ENCODE data around the gene RUNDC3A. TPM values are rescaled to one million over a fixed set of nuclear protein-coding genes. Genes with fewer than 3 reads are reported as not detected.

The RUNDC3A gene
- total RNA-seq, 1 donor from 2014 or later = 0.64 TPM

DNA sequence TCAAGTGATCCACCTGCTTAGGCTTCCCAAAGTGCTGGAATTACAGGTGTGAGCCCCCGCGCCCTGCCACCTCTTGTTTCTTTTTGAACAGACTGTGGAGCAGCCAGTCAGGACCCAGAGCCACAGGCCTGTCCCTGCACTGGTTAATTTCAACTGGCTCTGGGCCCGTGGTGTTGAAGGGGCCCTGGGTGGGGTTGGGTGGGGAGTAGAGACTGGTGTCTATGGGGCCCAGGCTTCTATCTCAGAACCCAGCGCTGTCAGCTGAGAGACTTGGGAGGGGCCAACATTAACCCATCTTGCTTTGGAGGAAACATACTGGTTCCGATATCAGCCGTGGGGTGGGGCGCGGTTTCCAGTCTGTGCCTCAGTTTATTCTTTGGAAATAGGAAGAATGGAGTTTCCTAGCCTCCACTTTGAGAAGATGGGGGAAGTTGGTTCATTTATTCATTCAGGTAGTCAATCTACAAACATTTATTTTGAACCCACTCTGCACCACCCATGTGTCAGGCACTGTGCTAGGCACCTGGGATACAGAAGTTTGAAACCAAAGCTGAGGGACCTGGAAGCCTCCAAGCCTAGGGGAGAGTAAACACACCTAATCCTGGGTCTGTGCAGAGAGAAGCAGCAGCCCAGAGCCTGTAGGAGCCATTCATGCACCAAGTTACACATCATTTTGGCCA lies 24.9 kb upstream of the RUNDC3A start:
- intact Hi-C loops (cut with micrococcal nuclease) = no loop called here

DNA sequence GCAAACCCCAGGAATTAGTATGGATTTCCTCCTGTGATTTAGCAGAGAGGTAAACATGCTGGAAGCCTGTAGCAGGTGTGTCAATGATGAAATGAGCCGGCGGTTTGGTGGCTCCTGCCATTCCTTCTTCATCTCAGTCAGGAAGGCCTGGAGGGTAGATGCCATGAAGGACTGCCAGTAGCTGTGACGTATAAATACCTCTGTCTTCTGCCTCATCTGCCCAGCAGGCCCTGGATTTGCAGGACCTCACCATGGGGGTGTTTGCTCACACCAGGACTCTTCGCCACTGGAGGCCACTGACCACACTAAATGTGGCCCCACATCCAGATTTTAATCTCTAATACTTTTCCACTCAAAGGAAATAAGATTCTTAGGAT lies 24.4 kb upstream of the RUNDC3A start:
- intact Hi-C loops (cut with micrococcal nuclease) = no loop called here

DNA sequence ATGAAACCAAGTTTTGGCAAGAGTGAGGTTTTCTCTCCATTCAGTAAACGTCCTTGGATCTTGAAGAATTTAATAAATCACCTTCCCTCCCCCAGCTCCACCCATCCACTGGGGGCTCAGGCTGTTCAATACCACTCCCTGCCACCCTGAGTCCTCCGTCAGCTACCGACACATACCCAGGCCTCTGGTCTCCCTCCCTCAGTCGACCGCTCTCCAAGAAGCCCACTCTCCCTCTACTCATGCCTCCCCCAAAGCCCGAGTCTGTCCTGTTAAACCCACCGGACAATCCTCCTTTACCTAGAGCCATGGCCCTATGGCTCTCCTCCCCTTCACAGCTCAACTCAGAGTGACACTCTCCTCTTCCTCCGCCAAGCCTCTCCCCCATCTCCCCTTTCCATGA lies 20.8 kb upstream of the RUNDC3A start:
- intact Hi-C loops (cut with micrococcal nuclease) = no loop called here

GRCh38 chr17:44293509-44294226 lies 14.7 kb upstream of the RUNDC3A start:
- intact Hi-C loops (cut with micrococcal nuclease) = no loop called here

DNA sequence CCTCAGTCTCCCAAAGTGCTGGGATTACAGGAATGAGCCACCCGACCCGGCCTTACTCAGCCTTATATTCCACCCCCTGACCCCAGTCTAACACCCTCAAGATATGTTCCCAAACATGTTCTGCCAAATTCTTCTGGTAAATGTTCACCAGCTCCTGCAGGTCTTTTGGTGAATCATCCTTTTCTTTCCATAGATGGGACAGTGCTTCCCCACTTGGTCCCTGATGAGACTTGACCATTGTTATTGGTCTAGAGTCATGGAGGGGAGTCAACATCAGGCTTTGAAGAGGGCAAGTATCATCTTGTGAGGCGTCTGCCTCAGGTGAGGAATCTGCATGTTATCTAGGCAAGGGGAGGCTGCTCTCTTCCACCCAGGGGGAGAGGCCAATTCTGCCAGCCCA lies 10.4 kb upstream of the RUNDC3A start:
- intact Hi-C loops (cut with micrococcal nuclease) = no loop called here

DNA sequence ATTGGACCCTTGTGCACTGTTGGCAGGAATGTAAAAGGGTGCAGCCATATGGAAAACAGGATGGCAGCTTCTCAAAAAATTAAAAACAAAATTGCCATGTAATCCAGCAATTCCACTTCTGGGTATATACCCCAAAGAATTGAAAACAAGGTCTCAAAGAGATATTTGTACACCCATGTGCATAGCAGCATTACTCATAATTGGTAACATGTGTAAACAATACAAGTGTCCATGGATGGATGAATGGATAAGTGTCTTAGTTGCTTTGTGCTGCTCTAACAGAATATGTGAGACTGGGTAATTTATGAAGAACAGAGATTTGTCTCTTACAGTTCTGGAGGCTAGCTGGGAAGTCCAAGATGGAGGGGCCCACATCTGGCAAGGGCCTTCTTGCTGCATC lies 3.8 kb upstream of the RUNDC3A start:
- intact Hi-C loops (cut with micrococcal nuclease) = no loop called here

DNA sequence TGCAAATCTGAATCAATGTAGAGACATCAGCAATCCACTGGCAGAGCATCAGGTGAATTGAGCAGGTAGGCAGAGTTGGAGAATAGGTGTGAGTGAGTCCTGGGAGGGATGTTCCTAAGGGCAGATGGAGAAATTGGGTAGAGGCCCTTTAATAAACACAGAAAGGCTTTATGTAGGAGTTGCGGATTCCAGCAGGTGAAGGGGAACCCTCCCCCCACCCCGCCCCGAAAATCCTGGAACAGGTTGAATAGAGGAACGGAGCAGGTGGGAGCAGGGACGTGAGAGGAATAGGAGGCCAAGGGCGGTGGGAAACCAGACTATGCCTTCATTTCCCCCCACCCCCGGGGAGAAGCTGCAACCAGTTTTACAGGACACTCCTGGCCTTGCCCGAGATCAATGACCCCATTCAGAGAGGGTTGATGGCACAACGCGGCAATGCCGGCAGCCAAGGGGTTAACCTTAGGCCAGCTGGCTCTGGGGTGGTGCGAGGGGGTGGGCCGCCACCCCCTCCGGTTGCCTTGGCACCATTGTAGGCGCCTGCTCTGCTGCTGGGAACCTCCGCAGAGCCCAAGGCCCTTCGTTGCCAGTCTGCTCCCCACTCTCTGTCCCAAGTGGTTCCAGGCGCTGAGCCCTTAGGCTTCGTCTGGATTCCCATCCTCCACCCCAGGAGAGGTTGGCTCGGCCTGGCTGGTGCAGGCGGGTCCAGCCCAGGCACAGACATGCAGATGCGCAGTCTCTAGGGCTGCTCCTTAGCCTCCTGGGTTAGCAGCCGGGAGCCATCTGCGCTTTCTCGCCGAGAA lies 814 bp upstream of the RUNDC3A start:
- intact Hi-C loops (cut with micrococcal nuclease) = loop anchor here (1.0 kb wide), 2 partner anchors 17 to 86 kb away; partner anchors contain the start of gene SLC25A39

- intact Hi-C loops (cut with micrococcal nuclease) = loop anchor here (1.0 kb wide), 2 partner anchors 15 to 88 kb away; partner anchors contain the start of gene SLC25A39
Observed at GRCh38 chr17:44308865-44309264, 464 bp downstream of the RUNDC3A start.

DNA sequence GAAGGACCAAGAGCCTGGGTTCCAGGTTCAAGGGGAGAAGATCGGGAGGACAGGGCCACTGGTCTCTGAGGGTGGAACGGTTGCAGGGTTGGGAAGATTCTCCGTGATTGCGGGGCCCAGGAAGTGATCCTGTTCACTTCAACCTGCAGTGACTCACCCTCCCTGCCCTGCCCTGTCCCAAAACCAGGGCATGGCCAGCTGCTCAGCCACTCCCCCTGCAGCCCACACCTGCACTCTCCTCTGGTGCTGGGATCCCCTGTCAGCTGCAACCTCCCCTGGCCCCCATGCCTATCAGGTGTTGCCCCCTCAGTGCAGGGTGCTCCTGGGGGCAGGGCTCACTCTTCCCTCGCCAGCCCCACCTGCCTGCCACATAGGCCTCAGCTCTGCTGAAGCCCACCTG lies 1.1 kb downstream of the RUNDC3A start:
- intact Hi-C loops (cut with micrococcal nuclease) = no loop called here

DNA sequence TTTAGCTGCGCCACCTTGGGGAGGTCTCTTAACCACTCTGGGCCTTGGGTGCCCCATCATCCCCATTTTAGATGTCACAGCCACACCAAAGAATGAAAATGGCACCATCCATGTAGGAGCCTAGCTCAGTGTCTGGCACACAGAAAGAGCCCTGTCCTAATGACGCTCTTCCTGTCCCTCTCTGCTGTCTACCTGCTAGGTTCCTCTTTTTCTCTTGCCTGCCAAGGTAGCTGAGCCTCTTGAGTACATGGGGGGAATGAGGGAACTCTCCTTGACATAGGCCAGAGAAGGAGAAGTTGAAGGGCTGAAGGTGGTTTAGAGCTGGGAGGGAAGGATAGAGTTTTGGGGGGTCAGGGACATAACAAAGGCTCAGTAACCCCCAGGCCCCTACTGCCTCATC lies 1.8 kb downstream of the RUNDC3A start:
- intact Hi-C loops (cut with micrococcal nuclease) = no loop called here

- intact Hi-C loops (cut with micrococcal nuclease) = no loop called here
Observed at GRCh38 chr17:44310609-44311376, 2.4 kb downstream of the RUNDC3A start.

- intact Hi-C loops (cut with micrococcal nuclease) = no loop called here
Observed at GRCh38 chr17:44311562-44312181, 3.3 kb downstream of the RUNDC3A start.

- intact Hi-C loops (cut with micrococcal nuclease) = no loop called here
Observed at GRCh38 chr17:44312396-44313104, 4.1 kb downstream of the RUNDC3A start.

DNA sequence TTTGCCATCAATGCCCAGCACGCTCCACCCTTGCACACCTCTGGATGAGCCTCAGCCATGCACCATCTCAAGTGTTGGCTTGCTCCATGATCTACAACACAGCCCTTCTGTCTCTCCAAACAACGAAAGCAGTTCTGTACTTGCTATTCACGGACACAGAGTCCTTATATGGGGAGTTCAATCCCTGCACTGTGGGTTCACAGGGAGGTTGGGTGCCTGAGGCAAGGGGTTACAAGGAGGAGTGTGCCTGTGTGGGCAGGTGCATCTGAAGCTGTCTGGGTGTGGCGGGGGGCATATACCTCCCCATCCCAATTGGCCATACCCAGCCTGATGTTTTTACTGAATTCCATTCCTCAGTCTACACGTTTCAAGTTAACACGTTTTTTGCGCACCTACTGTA lies 5.6 kb downstream of the RUNDC3A start:
- intact Hi-C loops (cut with micrococcal nuclease) = loop anchor here (2.0 kb wide), 1 partner anchor 31 kb away; the partner anchor contains the start of gene GRN

- intact Hi-C loops (cut with micrococcal nuclease) = loop anchor here (2.0 kb wide), 1 partner anchor 30 kb away; the partner anchor contains the start of gene GRN
Observed at GRCh38 chr17:44314524-44314868, 6.1 kb downstream of the RUNDC3A start.

DNA sequence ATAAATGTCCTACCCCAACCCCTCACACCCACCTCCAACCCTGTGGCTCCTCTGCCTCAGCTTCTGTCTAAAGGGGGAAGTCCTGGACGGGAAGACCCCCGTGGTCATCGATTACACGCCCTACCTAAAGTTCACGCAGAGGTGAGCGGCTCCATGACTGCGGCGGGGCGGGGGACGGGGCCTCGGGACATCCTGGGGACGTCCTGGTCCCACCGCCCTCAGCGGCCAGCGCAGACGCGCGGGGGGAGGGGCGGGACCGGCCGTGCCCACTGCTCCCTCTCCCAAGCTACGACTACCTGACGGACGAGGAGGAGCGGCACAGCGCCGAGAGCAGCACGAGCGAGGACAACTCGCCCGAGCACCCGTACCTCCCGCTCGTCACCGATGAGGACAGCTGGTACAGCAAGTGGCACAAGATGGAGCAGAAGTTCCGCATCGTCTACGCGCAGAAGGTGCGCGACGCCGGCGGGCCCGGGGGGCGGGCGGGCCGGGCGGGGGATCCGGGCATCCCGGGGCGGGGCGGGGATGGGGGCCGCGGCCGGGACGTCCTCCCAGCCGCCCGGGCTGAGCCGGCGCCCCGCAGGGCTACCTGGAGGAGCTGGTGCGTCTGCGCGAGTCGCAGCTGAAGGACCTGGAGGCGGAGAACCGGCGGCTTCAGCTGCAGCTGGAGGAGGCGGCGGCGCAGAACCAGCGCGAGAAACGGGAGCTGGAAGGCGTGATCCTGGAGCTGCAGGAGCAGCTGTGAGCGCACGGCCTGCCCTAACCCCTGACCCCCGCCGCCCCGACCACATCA lies 6.7 kb downstream of the RUNDC3A start:
- intact Hi-C loops (cut with micrococcal nuclease) = loop anchor here (2.0 kb wide), 1 partner anchor 30 kb away; the partner anchor contains the start of gene GRN

- intact Hi-C loops (cut with micrococcal nuclease) = loop anchor here (2.0 kb wide), 1 partner anchor 29 kb away; the partner anchor contains the start of gene GRN
Observed at GRCh38 chr17:44315760-44316731, 7.6 kb downstream of the RUNDC3A start.

GRCh38 chr17:44317545-44317944 lies 9.1 kb downstream of the RUNDC3A start:
- intact Hi-C loops (cut with micrococcal nuclease) = no loop called here

All from T-helper 1 cell treated with Interleukin-12 subunit alpha and Interleukin-12 subunit beta and Interleukin-4 antibody, amounts not matched to agents 30 ng/mL and 1 ng/mL, for 36 hours (primary cell).